CD4-positive, alpha-beta T cell treated with Interleukin-12 subunit alpha and Interleukin-12 subunit beta, for 1 hour (primary cell): ENCODE results near the gene AMBRA1.

Source experiments
- DNase-seq: peaks from one replicate; pipeline ENCODE4 v3.0.0-alpha.2; 2020

The AMBRA1 gene

DNA sequence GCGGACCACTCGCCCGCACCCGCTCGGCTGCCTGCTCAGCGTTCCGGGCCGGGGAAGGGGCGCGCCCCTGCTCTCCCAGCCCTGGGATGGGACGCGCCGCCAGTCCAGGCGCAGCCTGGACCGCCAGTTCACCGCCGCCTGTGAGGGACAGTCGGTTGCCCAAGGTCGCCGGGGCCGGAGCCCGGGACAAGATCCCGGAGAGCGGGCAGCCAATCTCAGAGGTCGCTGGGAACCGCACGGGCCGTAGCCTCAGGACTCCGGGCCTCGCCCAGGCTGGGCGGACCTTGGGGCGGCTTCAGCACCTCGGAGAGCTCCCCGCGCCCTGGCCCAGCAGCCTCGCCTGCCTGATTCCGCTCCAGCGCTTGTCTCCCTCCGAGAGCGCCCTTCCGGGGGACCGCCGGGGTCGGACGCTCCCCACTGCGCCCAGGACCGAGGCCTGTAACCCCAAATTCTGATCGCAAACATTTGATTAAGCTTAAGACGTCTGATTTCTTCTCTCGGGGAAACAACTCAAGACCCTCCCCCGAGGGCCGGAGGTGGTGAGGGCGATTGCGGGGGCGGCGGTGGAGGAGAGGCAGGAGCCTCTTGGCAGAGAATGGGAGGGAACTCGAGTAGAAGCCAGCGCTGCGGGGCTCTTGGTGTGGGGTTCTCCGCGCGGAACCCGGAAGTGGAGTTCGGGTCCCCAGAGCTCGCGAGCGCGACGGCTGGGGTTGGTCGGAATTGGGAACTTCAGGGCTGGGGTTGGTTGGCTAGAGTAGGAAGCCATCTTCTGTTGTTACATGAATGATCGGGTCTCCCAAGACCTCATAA lies 201.2 kb downstream of the AMBRA1 start:
- DNase-seq = peak; percentile 81

DNA sequence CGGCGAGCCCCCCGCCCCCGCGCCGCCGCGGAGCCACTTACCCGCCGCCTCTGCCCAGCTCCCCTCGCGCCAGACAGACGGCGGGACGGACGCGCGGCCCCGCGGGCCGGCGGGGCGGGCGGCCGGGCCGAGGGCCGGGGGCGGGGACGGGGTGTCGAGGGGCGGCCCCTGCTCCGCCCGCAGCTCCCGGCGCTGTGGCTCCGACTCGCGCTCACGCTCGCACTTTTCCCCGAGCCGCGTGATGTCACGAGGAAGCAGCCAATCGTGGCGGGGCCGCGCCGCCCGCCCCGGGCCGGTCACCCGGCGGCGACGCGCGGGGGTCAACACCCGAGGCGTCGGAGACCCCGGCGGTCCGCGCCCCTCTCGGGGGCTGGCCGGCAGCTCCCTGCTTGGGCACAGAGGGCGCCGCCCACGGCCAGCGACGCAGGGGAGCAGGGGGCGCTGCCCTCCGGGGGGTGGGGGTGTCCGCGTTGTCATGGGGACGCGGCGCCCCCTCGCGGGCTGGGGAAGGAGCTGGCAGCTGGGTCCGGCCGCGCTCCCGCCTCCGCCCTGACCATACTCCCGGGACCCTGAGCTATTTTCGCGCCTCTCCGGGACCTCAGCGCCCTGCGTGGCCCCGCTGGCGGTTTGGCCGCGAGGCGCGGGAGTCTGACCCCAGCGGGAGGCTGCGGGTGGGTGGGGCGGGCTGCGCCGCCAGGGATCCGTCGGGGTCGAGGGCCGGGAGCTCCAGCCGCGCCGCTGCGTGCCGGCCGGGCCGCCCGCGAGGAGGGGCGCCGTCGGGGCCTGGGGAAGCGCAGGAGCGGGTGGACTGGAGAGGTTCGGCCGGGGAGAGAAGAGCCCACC lies 202.0 kb downstream of the AMBRA1 start, which contains the start of gene CHRM4:
Gene CHRM4 (minus strand): TSS at position 199 of the 843 bp plus-strand sequence. CDS start 5,219 bp downstream, outside the sequence.
- DNase-seq = no peak

DNA sequence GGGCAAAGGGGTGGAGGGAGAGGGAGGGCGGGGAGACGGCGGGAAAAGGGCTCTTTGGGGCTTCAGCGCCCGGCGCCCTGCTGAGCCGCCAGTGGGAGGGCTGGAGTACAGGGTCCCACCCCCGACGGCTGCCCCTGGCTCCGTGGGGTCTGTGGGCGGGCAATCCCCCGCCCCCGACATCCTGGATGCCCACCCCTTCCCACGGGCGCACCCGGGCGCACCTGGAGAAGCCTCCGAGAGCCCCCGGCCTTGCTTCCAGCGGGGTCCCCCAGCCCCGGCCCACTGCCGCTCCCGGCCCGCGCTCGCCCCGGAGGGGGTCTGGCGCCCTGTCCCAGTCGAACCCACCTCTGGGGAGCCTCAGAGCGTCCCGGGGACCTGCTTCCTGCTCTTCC lies 202.6 kb downstream of the AMBRA1 start:
- no peak for DNase-seq

DNA sequence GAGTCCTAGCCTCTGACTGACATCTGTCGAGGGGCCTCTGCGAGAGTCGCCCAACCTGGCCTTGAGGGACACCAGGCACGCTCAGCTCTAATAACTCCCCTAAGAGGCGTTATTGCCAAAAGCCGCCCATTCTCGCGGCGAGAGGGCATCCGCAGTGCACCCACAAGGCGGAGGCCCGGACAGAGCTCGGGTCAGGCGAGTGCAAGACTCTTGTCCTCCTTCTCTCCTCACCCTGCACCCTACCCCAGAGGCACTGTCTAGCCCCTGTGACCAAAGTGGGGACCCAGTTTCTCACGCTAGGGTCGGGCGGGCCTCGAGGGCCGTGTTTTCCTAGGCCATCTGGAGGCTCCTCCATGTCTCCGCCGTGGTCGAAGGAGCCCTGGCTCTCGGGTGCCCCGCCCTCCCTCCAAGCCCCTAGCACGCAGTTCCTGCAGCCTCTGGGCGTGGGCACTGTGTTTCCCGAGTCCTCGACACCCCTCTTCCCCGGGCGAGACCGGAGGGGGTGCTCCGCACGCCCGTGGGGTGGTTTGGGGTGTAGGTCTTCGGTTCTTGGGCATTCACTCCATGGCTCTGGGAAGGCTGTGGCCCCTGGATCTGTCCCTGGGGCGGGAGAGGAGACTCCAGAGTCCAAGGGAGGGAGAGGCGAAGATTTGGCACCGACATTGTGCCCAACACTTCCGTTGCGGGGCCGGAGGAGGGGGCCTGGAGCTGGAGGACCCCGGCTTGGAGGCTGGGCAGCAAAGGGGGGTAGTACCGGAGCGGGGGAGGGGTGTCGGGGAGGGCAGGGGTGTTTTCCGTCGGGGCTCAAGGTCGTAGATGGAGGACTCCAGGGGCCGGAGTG lies 203.3 kb downstream of the AMBRA1 start:
- DNase-seq = no peak

DNA sequence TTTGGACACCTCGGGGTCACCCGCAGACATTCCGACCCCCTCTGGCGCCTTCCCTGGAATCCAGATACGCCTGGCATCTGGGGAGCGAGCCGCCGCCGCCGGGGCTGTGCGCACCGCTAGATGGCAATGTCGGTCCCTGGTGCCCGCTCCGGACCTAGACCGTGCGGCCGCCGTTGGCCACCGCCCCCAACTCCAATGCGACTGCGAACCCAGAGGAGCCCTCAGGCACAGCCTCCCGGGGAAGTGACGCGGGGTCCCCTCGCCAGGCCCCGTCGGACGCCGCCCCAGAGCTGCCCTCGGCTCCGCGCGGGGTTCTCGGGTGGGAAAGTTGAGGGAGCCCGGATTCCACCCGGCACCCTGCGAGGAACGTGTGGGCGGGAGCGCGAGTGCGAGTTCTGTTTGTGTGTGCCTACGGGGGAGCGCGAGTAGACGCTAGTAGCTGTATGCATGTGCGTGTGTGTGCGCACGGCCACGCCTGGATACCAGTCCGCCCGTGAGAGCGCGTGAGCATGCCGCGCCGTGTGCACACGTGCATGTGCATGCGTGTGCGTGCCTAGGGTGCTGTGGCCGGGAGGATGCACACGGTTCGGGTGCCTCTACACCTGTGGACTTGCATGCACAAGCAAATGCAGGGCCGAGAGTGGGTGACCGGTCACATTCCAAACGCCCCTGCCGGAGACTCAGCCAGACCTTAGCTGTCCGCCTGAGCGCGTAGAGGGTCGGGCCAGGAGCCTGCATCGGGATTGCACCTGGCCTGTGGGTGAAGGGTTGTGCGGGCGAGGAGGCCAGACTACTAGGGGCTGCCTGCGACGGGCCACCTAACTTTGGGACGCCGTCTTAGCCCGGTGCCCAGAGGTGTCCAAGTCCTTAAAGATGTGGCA lies 204.1 kb downstream of the AMBRA1 start:
- peak; percentile 42 for DNase-seq

DNA sequence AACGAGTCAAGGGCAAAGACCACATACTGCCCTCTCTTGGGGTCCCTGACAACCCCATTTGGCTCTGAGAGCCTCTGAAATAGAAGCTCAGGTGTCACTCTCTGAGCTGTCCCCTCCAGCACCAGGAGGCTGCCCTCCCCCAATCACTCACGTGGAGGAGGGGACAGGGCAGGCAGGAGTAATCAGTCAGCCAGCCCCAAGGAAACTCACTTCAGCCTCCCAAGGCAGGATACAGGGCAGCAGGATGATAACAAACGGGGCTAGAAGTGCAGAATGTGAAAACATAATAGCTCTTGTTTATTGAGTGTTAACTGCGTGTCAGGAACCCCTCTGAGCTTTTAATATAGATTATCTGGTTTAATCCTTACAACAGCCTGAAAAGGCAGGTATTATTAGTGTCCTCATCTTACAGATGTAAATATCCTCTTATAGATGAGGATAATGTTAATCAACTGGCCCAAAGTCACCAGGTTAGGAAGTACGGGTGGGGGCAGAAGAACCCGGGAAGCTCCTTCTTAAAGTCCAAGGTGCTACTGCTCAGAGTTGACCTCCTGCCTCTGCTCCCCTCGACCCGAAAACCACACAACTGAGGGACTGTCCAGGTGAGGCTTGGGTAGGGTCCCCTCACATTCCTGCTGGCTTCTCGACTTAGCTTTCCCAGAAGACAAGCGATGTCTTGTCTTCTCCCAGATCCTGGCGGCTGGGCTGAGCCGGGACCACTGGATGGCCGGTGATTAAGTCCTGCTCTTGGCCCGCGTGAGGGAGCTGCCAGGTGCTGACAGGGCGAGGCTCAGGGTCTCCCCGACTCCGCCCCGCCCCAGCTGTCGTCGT lies 205.0 kb downstream of the AMBRA1 start:
- no peak for DNase-seq

DNA sequence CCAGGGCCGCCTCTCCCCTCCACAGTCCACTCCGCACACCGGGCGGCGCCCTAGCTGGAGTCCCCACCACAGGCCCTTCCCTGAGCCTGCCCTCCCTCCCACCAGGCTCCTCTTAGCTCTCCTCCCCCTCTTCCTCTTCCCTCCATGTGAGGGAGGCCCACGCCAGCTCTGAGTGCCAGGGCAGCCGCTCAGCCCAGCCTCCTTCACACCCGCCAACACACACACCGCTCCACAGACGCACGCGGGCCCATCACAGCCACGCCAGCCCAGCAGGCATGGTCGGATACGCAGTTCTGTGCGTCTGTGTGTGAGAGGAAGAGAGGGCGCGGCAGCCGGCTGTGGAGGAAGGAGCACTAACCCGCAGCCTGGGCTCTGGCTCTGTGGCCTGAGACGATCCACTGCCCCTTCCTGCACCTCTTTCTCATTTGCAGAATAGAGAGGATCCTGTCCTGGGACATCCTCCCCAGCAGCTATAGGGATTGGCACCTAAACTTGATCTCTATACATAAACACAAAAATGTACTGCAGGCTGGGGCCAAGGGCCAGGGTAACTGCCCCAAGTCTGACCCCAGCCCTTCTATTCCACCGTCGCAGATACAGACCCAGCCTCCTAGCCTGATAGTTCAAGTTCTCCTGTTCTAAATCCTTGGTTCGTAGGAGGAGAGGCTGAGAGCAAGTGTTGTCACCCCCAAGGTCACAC lies 205.8 kb downstream of the AMBRA1 start:
- DNase-seq = no peak

DNA sequence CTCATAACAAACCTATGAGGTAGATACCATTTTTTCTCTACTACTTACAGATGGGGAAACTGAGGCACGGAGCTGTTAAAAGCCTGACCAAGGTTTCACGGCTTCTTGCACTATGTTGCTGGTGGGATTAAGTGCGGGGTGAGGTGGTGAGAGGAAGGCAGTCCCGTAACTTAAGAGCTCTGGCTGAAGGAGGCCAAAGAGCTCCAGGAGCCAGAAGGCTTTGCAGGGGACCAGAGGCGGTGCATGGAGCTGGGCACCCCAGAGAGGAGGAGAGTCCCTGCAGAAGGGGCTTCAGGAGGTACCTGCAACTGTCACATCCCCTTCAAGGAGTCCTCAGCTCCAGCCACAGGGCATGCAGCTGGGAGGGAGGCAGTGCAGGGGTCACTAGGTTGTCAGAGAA lies 206.4 kb downstream of the AMBRA1 start:
- no peak for DNase-seq

DNA sequence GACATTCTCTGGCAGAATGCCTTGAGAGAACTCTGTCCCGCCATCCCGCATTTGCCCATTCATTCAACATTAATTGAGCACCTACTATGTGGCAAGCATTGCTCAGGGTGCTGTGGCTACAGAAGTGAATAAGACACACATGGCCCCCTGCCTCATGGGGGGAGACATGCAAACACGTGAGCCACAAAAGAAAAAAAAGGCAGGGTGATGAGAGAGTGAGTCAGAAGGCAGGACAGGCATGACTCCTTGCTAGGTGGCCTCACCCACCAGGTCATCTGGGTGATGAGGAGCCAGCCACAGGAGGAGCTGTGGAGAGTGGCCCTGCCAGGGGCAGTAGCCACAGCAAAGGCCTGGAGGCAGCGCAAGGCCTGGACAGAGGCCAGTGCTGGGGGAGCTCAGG lies 207.1 kb downstream of the AMBRA1 start:
- no peak for DNase-seq

DNA sequence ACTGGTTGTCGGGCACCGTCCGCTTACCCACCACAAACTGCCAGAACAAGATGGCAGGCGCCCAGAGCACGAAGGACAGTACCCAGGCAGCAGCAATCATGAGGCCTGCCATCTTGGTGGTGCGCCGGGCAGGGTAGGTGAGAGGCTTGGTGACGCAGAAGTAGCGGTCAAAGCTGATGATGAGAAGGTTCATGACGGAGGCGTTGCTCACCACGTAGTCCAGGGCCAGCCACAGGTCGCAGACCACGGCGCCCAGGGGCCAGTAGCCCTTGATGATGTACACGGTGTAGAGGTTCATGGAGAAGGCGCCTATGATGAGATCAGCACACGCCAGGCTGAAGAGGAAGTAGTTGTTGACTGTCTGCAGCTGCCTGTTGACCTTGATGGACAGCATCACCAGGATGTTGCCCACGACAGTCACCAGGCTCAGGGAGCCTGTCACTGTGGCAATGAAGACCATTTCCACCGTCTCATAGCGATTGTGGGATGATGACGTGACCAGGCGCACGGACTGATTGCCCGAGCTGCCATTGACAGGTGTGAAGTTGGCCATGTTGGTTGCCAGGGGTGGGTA lies 207.7 kb downstream of the AMBRA1 start:
- DNase-seq = no peak

DNA sequence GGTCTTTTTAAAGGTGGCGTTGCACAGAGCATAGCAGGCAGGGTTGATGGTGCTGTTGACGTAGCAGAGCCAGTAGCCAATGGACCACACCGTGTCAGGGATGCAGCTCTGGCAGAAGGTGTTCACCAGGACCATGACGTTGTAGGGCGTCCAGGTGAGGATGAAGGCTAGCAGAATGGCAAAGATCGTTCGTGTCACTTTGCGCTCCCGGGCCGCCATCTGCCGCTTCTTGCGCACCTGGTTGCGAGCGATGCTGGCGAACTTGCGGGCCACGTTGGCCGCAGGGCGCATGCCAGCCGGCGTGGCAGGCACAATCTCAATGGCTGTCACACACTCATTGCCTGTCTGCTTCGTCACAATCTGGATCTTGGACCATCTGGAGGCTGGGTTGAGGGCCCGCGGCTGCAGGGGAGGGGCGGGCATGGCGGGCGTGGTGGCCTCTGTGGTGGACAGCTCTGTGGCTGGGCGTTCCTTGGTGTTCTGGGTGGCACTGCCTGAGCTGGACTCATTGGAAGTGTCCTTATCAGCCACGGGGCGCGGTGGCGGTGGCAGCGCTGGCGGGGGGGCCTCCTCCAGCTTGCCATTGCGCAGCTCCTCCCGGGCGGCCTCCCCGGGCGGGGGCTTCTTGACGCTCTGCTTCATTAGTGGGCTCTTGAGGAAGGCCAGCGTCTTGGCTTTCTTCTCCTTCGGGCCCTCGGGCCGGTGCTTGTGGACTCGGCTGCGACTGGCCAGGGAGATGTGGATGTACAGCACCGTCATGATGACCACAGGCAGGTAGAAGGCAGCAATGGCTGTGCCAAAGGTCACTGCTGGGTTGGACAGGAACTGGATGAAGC lies 208.4 kb downstream of the AMBRA1 start:
- DNase-seq = no peak

DNA sequence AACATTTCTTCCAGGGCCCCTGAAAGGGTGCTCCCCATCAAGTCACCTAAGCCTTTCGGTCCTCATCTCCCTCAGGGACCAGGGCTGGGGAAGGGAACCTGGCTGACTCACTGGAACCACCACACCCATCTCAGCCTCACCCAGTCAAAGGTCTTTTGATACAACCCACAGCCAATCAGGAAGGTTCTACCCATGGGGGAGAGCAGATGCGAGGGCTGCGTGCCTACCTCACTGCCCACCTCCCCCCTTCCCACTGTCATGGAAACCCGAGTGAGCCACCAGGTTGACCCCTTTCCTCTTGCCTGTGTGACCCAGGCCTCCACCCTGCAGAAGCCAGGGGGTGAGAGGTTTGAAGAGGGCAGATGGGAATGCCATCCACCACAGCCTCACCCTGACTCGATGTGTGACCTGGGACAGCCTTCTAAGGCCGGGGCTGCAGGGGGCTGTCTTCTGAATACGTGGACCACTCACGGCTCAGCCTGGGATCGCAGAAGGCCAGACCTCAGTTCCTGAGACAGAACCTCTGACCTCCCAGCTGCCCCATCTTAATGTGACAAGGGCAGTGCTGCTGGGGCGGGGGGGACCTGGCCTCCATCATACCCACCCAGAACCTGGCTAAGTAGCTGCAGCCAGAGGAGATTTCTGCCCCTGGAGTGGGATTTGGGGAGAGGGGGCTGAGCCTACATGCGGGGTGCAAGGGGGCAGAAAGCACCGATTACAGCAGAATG lies 209.7 kb downstream of the AMBRA1 start:
- DNase-seq = no peak

DNA sequence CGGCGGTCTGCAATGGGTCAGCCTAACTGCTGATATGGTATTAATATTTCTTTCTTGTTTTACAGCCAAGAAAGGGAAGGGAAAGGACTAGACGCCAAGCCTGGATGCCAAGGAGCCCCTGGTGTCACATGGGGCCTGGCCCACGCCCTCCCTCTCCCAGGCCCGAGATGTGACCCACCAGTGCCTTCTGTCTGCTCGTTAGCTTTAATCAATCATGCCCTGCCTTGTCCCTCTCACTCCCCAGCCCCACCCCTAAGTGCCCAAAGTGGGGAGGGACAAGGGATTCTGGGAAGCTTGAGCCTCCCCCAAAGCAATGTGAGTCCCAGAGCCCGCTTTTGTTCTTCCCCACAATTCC lies 210.4 kb downstream of the AMBRA1 start:
- no peak for DNase-seq

DNA sequence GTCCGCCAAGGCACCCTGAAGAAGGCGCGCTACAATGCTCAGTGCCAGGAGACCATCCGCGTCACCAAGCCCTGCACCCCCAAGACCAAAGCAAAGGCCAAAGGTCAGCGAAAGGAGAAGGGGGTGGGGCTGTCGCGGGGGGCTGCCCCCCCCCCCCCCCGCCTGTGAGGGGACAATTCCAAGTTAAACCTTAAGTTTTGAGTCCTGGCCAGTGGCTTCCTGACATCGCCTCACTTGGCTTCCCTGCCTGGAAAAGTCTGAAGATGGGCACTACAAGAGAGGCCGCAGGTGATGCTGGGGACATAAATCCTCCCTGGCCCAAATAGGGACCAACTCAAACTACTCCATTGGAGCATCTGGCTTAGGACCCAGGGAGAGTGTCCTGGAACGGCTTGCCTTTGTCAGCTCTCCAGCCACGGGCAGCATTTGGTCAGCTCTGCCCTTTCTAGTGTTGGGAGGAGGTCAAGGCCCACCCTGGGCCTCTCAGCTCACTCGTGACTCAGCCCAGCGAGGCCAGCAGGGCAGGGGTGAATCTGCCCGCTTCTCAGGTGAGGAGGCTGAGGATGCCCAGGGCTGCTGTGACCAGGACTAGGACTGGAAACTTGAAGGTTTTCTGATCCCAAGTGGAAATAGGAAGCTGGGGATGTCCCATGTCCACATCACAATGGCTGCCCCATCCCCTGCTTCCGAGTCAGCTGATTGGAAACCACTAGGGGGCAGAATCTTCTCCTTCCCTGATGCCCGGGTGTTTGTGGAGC lies 211.0 kb downstream of the AMBRA1 start:
- no peak for DNase-seq

DNA sequence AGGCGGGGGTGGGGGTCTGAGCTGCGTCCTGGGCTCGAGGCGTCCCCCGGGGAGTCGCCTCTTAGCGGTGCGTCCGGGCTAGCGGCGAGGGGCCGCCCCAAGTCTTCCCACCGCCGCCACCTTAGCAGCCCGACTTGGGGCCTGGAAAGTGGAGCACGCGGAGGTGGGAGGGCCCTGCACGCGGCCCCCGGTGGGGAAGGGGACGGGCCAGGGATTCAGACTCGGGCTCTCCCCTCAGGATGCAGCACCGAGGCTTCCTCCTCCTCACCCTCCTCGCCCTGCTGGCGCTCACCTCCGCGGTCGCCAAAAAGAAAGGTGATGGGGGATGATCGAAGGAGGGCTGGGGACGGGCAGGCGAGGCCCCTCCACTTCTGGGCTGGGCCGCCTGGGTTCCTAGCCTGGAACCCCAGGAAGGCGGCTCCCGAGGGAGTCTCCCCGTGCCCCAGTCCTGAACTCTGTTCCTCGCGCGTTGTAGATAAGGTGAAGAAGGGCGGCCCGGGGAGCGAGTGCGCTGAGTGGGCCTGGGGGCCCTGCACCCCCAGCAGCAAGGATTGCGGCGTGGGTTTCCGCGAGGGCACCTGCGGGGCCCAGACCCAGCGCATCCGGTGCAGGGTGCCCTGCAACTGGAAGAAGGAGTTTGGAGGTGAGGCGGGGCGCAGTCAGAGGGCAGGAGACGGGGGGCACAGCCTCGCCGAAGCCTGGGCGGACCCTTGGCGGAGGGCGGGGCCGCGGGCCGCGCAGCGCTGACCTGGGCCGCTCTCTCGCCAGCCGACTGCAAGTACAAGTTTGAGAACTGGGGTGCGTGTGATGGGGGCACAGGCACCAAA lies 211.8 kb downstream of the AMBRA1 start:
- no peak for DNase-seq

DNA sequence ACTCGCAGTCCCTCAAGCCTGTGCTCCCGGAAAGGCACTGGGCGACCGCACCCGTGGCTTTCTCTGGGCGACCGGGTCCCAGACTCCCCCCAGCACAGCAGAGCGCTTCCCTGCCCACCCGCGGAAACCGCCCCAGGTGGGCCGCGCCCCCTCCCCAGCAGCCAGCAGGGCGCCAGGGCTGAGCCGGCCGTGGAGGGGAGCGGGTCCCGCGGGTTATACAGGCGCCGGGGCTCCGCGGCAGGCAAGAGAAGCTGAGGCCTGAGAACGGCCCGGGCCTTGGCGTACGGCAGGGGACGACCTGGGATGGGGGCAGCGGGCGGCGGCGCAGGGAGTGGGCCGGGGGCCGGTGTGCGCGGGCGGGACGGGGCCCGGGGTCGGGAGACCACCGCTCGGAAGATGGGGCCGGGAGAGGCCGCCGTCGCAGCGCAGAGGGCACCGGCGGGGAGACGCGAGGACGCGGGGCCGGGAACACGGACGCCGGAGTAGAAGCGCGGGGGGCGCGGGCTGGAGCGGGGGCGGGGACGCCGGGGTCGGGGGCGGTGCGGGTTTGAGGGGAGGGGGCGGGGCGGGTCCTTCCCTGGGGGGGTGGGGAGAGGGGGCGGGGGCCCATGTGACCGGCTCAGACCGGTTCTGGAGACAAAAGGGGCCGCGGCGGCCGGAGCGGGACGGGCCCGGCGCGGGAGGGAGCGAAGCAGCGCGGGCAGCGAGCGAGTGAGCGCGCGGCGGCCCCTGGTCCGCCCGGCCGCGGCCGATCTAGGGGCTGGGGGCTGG lies 212.6 kb downstream of the AMBRA1 start, which contains the start of gene MDK:
Gene MDK (plus strand): TSS at position 622 of the 771 bp plus-strand sequence. CDS start 389 bp downstream, outside the sequence.
- DNase-seq = no peak
